ENCODE measurements around the gene MPST. TPM values are rescaled to one million over a fixed set of nuclear protein-coding genes. Genes with fewer than 3 reads are reported as not detected.

Gene MPST
- total and polyA plus RNA-seq, 8 donors = 41.4 to 63.1 (median 55.6) TPM

DNA sequence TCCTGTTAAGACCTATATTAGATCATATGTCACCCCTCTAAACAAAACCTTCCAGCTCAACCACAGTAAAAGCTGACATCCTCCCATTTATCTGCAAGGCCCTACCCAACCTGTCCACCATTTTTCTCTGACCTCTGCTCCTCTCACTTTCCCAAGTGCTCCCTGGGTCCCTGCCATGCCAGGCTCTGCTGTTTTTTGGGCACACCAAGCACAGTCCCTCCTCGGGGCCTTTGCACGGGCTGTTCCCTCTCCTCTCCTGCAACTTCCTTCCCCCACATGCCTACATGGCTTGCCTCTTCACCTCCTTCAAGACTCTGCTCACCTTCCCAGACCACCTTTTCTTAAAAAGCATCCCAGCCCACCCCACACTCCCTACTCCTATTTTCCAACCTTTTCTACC lies 10.1 kb upstream of the MPST start:
- Histone ChIP-seq H3K27ac (no peak overlapping the region), H3K4me3 (no peak overlapping the region), H3K4me1 (peaks cover 0 to 23% of the 10 kb centered on the region in 2 donors), H3K36me3 (no peaks in the 10 kb centered on the region), H3K27me3 (no peaks in the 10 kb centered on the region), H3K9me3 (no peaks in the 10 kb centered on the region)
- intact Hi-C loops (cut with DNase I) = no loop called here
- no peak for TF ChIP-seq CTCF (IDR thresholded peaks at IDR 0.05)
- DNase-seq (no peak), ATAC-seq (no peak)

GRCh38 chr22:37010174-37010573 lies 9.4 kb upstream of the MPST start:
- no peaks in the 10 kb centered on the region for H3K27me3 ChIP-seq
- H3K27ac ChIP-seq = no peak overlapping the region
- DNase-seq = no peak
- no peaks in the 10 kb centered on the region for H3K36me3 ChIP-seq
- no peaks in the 10 kb centered on the region for H3K9me3 ChIP-seq
- intact Hi-C loops (cut with DNase I) = no loop called here
- no peak for TF ChIP-seq CTCF (IDR thresholded peaks at IDR 0.05)
- no peak for ATAC-seq
- H3K4me1 ChIP-seq = peaks cover 0 to 23% of the 10 kb centered on the region in 2 donors
- H3K4me3 ChIP-seq = no peak overlapping the region

DNA sequence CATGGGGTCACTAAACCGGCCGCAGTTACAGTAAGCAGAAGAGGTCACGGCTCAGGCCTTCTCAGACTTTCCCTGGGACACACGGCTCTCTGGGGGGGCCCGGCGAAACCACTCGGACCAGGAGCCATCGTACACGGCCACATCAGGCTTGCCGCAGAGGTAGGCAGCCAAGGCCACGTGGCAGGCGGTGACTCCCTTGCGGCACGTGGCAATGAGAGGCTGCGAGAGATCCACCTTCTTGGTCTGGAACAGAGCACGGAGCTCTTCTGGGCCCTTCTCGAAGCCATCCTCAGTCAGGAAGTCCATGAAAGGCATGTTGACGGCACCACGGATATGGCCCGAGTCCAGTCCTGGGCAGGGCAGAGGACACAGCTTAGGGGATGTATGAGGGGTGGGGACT lies 8.6 kb upstream of the MPST start:
- no peaks in the 10 kb centered on the region for H3K9me3 ChIP-seq
- ATAC-seq = no peak
- no peaks in the 10 kb centered on the region for H3K36me3 ChIP-seq
- peaks cover 0 to 26% of the 10 kb centered on the region in 2 donors for H3K4me1 ChIP-seq
- no peak for DNase-seq
- no peak for TF ChIP-seq CTCF (IDR thresholded peaks at IDR 0.05)
- H3K27ac ChIP-seq = no peak overlapping the region
- intact Hi-C loops (cut with DNase I) = no loop called here
- H3K4me3 ChIP-seq = no peak overlapping the region
- no peaks in the 10 kb centered on the region for H3K27me3 ChIP-seq

DNA sequence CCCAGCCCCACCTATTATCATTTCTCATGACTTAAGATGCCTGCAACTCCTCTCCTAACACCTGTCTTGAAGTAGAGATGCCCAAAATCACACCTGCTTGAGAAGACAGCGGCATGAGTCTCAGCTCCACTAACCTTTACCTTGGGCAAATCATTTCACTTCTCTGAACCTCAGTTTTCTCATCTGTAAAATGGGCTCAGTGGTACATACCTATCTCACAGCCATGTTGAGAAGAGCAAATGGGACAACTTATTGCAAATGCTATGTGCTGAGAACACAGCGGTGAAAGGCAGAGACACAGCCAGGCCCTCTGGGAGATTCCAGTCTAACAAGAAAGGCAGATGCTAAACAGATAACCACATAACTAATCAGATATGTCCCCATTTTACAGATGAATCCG lies 8.1 kb upstream of the MPST start:
- Histone ChIP-seq H3K36me3 (peaks cover 0 to 4% of the 10 kb centered on the region in 2 donors), H3K27me3 (no peaks in the 10 kb centered on the region), H3K9me3 (no peaks in the 10 kb centered on the region), H3K27ac (no peak overlapping the region), H3K4me1 (peaks cover 0 to 28% of the 10 kb centered on the region in 2 donors), H3K4me3 (no peak overlapping the region)
- no peak for TF ChIP-seq CTCF (IDR thresholded peaks at IDR 0.05)
- no peak for DNase-seq
- intact Hi-C loops (cut with DNase I) = no loop called here
- no peak for ATAC-seq

- intact Hi-C loops (cut with DNase I) = no loop called here
- peaks cover 0 to 37% of the 10 kb centered on the region in 2 donors for H3K4me1 ChIP-seq
- TF ChIP-seq CTCF (IDR thresholded peaks at IDR 0.05) = no peak
- H3K27ac ChIP-seq = no peak overlapping the region
- ATAC-seq (peak; percentile 74), DNase-seq (no peak)
- no peaks in the 10 kb centered on the region for H3K27me3 ChIP-seq
- no peak overlapping the region for H3K4me3 ChIP-seq
- peaks cover 0 to 4% of the 10 kb centered on the region in 2 donors for H3K36me3 ChIP-seq
- no peaks in the 10 kb centered on the region for H3K9me3 ChIP-seq
These were observed 7.2 kb upstream of the MPST start for GRCh38 chr22:37012262-37012904.
